ENCODE results near the gene SIL1. TPM values are rescaled to one million over a fixed set of nuclear protein-coding genes. Genes with fewer than 3 reads are reported as not detected.

The SIL1 gene
- total and polyA plus RNA-seq, 2 of the 8 experiments (the other 6 are each of a cell fraction or from before 2014, with no cell fraction given) = 8.3 to 12.8 TPM

DNA sequence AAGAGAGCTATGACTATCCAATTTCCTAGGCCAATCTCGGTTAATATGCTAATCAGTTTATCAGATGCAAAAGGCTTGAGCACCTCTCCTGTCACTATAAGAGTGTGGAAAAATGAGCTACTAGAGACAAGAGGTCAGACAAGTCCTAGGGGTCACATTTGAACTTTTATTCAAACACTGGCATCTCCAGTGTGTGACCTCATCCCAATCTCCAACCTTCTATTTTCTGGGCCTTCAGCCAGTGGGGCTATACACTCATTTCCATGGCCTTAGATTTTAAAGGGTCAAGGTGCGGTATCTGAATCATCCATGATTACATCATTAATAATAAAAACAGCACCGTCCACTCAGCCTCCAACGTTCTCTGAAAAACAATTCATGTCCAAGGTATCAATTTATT, 183.4 kb downstream of the SIL1 start (continued):
- TF ChIP-seq CTCF (IDR thresholded peaks at IDR 0.05; ENCODE audit: control extremely low read depth in 1 of 3, insufficient read depth in 1 of 3, low read depth in 1 of 3, low read length in 3 of 3) (no peak), GTF2F1 (IDR thresholded peaks at IDR 0.05; ENCODE audit: borderline replicate concordance, low read depth, low read length) (no peak)
